Chondrocyte (in vitro differentiated cells): ENCODE data around the gene SLC45A1. TPM values are rescaled to one million over a fixed set of nuclear protein-coding genes. Genes with fewer than 3 reads are reported as not detected.

ENCODE experiments used
- DNase-seq: peaks from one replicate; pipeline ENCODE4 v3.0.0; 2021; ENCODE audit warnings: mixed read lengths, low spot score
- H3K27ac Mint-ChIP-seq: one replicate; pipeline ENCODE4 v1.8.0; 2021; ENCODE audit warnings: mild to moderate bottlenecking, moderate library complexity, mixed read lengths; ENCODE audit not compliant: unreplicated experiment
- H3K27me3 Mint-ChIP-seq: 2 replicates; pipeline ENCODE4 v1.8.0; 2021; ENCODE audit warnings: low read depth, mixed read lengths
- H3K36me3 Mint-ChIP-seq: 2 replicates; pipeline ENCODE4 v1.8.0; 2021; ENCODE audit warnings: low read depth, mixed read lengths
- H3K4me1 Mint-ChIP-seq: 2 replicates; pipeline ENCODE4 v1.8.0; 2021; ENCODE audit warnings: low read depth, mild to moderate bottlenecking, mixed read lengths
- H3K4me3 Mint-ChIP-seq: one replicate; pipeline ENCODE4 v1.8.0; 2021; ENCODE audit warnings: mild to moderate bottlenecking, moderate library complexity, mixed read lengths; ENCODE audit not compliant: unreplicated experiment
- H3K9me3 Mint-ChIP-seq: 2 replicates; pipeline ENCODE4 v1.8.0; 2021; ENCODE audit warnings: low read depth, mixed read lengths
- CTCF ChIP-seq: fragments of 200-600 bp; sonication (generic); IDR thresholded peaks from 2 replicates; pipeline ENCODE4 v1.5.0; 2021; ENCODE audit warnings: antibody characterized with exemption, mild to moderate bottlenecking, moderate library complexity
- total RNA-seq: library from RNA; stranded (reverse); gene quantifications from 3 replicates; pipeline ENCODE4 v1.2.1, GENCODE V29; 2021

Gene SLC45A1
- total RNA-seq, 1 donor from 2014 or later = 4.8 TPM

- TF ChIP-seq CTCF = no peak
- H3K36me3 Mint-ChIP-seq = peaks cover 6% of the 10 kb centered on the region
- no peaks in the 10 kb centered on the region for H3K27me3 Mint-ChIP-seq
- no peak overlapping the region for H3K27ac Mint-ChIP-seq
- no peak for DNase-seq
- H3K9me3 Mint-ChIP-seq = no peaks in the 10 kb centered on the region
- no peak overlapping the region for H3K4me3 Mint-ChIP-seq
- peaks cover 63% of the 10 kb centered on the region for H3K4me1 Mint-ChIP-seq
Measured at GRCh38 chr1:8382608-8383505, 64.9 kb downstream of the SLC45A1 start.

GRCh38 chr1:8384088-8384487 is 66.2 kb downstream of the SLC45A1 start:
- DNase-seq = no peak
- Mint-ChIP-seq H3K4me3 (no peak overlapping the region), H3K27ac (peak overlapping the region; percentile 41), H3K9me3 (no peaks in the 10 kb centered on the region), H3K27me3 (no peaks in the 10 kb centered on the region), H3K36me3 (peaks cover 8% of the 10 kb centered on the region), H3K4me1 (peaks cover 56% of the 10 kb centered on the region)
- no peak for TF ChIP-seq CTCF

GRCh38 chr1:8384577-8384976 is 66.7 kb downstream of the SLC45A1 start:
- peaks cover 8% of the 10 kb centered on the region for H3K36me3 Mint-ChIP-seq
- H3K4me3 Mint-ChIP-seq = no peak overlapping the region
- no peak for TF ChIP-seq CTCF
- H3K27ac Mint-ChIP-seq = peak overlapping the region; percentile 36
- no peak for DNase-seq
- no peaks in the 10 kb centered on the region for H3K9me3 Mint-ChIP-seq
- no peaks in the 10 kb centered on the region for H3K27me3 Mint-ChIP-seq
- H3K4me1 Mint-ChIP-seq = peaks cover 55% of the 10 kb centered on the region

GRCh38 chr1:8386247-8386646 is 68.3 kb downstream of the SLC45A1 start:
- Mint-ChIP-seq H3K9me3 (no peaks in the 10 kb centered on the region), H3K27me3 (no peaks in the 10 kb centered on the region), H3K4me1 (peaks cover 59% of the 10 kb centered on the region), H3K4me3 (no peak overlapping the region), H3K36me3 (peaks cover 5% of the 10 kb centered on the region), H3K27ac (no peak overlapping the region)
- no peak for TF ChIP-seq CTCF
- no peak for DNase-seq

GRCh38 chr1:8388732-8389562 is 71.0 kb downstream of the SLC45A1 start:
- Mint-ChIP-seq H3K36me3 (peaks cover 7% of the 10 kb centered on the region), H3K27ac (no peak overlapping the region), H3K4me1 (peaks cover 52% of the 10 kb centered on the region), H3K4me3 (no peak overlapping the region), H3K9me3 (no peaks in the 10 kb centered on the region), H3K27me3 (no peaks in the 10 kb centered on the region)
- TF ChIP-seq CTCF = no peak
- DNase-seq = no peak
